Measurements from ENCODE around the gene NLRP5.

DNA sequence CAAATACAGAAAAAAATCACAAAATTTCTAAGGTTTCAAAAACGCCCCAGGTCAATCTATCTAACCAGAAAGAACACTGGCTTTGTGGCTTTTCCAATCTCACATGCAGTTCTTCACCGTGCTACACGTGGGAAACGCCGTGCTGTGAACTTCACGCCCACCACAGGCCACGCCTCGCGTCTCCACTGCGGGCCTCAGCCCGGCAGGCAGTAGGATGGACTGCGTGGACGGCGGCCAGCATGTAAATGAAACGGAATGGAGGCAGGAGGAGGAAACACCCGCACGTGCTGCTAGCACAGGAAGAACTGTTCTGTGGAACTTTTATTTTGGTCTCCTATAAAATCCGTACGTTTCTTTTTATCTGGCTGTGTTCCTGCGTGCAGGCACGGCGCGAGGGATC lies 110.7 kb downstream of the NLRP5 start:
- TF ChIP-seq, protein P1, sequence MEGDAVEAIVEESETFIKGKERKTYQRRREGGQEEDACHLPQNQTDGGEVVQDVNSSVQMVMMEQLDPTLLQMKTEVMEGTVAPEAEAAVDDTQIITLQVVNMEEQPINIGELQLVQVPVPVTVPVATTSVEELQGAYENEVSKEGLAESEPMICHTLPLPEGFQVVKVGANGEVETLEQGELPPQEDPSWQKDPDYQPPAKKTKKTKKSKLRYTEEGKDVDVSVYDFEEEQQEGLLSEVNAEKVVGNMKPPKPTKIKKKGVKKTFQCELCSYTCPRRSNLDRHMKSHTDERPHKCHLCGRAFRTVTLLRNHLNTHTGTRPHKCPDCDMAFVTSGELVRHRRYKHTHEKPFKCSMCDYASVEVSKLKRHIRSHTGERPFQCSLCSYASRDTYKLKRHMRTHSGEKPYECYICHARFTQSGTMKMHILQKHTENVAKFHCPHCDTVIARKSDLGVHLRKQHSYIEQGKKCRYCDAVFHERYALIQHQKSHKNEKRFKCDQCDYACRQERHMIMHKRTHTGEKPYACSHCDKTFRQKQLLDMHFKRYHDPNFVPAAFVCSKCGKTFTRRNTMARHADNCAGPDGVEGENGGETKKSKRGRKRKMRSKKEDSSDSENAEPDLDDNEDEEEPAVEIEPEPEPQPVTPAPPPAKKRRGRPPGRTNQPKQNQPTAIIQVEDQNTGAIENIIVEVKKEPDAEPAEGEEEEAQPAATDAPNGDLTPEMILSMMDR (IDR thresholded peaks at IDR 0.05; ENCODE audit: insufficient read depth, low read length) = no peak
- TF ChIP-seq GABPA (IDR thresholded peaks at IDR 0.05; ENCODE audit: low read depth) = no peak
- TF ChIP-seq POLR2AphosphoS5 (IDR thresholded peaks at IDR 0.05; ENCODE audit: low read depth) = no peak
- TF ChIP-seq, protein P2, sequence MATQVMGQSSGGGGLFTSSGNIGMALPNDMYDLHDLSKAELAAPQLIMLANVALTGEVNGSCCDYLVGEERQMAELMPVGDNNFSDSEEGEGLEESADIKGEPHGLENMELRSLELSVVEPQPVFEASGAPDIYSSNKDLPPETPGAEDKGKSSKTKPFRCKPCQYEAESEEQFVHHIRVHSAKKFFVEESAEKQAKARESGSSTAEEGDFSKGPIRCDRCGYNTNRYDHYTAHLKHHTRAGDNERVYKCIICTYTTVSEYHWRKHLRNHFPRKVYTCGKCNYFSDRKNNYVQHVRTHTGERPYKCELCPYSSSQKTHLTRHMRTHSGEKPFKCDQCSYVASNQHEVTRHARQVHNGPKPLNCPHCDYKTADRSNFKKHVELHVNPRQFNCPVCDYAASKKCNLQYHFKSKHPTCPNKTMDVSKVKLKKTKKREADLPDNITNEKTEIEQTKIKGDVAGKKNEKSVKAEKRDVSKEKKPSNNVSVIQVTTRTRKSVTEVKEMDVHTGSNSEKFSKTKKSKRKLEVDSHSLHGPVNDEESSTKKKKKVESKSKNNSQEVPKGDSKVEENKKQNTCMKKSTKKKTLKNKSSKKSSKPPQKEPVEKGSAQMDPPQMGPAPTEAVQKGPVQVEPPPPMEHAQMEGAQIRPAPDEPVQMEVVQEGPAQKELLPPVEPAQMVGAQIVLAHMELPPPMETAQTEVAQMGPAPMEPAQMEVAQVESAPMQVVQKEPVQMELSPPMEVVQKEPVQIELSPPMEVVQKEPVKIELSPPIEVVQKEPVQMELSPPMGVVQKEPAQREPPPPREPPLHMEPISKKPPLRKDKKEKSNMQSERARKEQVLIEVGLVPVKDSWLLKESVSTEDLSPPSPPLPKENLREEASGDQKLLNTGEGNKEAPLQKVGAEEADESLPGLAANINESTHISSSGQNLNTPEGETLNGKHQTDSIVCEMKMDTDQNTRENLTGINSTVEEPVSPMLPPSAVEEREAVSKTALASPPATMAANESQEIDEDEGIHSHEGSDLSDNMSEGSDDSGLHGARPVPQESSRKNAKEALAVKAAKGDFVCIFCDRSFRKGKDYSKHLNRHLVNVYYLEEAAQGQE (IDR thresholded peaks at IDR 0.05; ENCODE audit: insufficient replicate concordance, low read depth) = no peak
